ENCODE measurements around the gene CFAP100.

The CFAP100 gene

DNA sequence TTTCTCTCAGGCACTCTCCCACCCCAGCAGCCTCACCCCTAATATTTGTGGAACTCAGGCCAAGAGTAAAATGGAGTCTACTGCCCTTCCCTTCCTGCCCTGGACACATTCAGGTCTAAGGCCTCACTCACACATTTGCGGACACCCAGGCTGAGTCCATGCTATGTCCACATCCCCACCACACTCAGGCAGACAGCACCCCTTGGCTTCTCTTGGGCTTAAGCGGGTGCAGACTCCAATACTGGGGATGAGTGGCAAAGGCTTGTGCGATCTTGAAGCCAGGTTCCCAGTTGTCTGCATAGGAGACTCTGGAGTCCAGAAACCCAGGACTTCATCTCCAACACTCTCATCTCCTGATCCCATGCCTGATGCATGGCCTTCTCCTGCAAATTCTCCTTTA, 17.5 kb upstream of the CFAP100 start:
- DNase-seq = no peak

DNA sequence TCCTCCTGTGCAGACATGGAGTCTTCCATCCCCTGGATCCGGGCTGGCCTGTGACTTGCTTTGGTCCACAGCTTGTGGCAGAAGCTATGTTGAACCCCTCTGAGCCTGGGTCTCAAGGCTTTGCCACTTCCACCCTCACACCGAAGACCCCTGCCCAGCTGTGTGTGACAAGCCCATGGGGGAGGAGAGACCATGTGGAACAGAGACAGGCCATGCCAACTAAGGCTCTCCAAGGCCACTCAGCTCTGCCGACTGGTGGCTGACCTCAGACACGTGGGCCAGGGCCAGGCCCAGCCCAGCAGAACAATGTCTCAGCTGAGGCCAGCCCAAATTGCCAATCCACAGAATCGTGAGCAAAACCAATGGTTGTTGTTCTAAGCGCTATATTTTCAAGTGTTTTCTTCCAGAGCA, 16.4 kb upstream of the CFAP100 start:
- DNase-seq = no peak

DNA sequence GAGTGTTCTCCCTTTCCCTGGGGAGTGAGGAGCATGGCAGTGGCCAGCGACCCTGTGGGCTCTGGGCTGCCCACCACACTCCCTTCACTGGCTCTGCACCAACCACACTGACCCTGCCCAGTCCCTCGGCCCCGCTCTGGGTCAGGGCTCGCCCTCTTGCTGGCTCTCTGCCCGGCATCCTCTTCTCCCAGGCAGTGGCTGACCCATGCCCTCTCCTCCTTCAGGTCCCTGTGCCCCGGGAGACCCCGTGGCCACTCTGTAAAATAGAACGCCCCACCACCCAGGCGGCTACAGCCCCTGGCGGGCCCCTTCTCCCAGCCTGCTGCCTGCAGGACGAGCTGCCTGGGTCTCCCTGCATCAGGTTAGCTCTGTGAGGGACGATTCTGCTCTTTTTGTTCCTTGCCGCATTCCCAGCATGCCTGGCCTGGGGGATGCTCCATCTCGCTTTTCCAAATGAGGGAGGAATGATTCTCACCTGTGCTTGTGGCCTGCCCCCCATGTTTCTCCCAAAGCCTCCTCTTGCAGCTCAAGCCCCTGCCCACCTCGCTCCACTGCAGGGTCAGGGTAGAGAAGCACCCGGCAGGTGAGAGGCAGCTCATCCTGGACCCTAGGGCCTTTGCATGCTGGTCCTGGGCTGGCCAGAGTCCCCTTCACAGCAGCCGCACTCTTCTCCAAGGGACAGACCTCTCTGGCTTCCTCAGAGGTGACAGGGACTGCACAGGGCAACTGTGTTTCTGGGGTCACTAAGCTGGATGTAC, 14.5 kb upstream of the CFAP100 start:
- no peak for DNase-seq

DNA sequence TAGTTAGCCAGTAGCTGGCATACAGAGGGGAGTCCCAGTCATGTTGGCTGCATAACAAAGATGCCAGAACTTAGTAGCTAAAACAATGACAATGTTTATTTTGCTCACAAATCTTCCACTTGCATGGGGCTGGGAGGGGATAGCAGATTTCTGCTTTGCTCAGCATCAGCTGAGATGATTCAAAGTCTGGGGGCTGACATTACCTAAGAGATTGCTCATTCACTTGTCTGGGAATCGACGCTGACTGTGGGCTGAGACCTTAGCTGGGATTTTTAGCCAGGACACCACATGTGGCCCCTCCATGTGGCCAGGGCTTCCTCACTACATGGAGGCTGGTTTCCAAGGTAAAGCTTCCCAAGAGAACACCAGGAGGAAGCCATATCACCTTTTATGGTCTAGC, 12.7 kb upstream of the CFAP100 start:
- DNase-seq = no peak

DNA sequence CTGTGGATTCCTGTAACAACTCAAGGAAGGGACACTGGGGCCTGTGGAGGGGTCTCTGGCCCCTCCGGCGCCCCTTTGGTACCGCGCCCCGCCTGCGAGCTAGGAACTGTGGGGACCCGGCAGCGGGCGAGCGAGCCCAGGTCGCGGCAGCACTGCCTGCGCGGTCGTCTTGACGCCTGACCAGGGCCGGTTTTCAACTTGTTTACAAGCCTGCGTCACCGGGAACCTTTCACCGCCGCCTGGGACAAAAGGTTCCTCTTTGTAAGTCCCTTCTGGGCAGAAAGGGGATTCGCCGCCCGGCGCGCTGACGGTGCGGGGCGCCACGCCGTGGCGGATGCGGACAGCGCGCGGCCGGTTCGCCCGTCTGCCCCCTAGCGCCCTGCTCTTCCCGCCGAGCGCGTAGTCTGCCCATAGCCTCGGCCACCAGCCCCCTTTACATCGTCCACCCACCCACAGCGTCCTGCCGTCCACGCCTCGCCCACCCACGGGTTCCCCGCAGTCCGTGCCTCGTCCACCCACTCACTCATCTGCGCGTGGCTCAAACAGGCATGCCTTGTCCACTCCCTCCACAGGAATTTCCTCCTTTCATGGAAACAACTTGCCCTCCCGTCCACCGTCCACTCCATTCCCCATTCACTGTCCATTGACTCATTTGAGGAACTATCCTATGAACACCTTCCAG, 5.5 kb upstream of the CFAP100 start:
- DNase-seq = no peak

DNA sequence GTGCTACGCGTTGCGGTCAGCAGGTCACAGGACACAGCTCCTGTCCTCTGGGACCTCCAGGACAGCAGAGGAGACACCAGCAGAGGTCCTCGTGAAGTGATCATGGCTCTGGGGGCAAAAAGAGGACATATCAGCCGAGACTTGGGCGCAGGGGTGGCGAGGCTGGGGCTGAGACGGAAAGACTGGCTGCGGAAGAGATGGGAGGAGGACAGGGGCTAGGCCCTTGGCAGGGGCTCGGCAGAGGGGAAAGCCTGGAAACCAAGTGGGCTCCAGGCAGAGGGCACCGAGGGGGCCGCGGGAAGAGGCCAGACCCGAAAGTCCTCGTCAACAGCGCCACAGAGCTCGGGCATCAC, 4.9 kb upstream of the CFAP100 start:
- DNase-seq = no peak

DNA sequence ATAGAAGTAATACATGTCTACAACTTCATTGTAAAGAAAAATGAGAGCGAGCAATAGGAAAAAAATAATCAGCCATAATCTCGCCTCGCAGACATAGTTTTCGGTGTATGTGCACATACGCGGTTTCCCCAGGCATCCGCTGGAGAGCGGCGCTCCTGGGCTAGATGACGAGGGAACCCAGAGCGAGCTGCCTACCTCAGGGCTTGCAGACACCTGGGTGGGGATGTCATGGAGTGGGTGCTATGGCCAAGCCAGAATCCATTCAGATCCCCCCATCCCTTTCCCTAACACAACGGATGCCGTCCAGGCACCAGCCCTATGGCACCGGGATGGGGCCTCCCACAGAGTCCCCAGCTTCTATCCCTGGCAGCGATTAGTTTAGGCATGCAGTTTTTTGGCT, 4.5 kb upstream of the CFAP100 start:
- no peak for DNase-seq

DNA sequence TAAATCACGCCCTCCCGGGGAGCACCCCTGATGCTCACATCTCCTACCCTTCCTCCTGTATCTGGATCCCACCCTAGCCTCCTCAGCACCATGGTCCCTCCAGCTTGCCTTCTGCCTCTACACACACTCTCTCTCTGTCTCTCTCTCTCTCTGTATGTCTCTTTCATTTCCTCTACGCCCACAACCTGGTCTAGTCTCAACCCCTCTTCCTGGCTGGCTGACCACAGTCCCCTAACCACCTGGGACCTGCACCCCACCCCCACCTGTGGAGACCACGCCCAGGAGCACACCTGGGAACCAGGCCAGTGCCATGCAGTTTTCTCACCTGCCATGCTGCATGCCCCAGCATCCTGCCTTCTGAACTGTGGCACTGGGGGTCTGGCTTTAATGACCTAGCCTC, 4.0 kb upstream of the CFAP100 start:
- no peak for DNase-seq

DNA sequence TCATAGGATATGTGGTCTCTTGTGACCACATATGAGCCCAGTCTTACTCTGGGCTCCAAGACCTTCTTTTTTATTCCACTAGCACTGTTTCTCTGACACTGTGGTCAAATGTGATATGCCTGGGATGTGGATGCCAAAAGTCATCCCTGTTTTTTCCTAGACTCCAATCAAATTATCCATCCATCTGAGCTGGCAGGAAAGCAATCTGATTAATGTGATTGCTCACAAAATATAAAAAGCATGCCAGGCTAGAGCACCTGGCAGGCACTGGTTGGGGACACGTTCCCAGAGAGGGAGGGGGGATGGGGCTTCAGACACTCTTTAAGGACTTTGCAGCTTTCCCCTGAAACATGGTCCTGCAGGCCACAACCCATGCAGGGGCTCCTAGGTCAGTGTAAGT, 3.1 kb upstream of the CFAP100 start:
- DNase-seq = no peak

DNA sequence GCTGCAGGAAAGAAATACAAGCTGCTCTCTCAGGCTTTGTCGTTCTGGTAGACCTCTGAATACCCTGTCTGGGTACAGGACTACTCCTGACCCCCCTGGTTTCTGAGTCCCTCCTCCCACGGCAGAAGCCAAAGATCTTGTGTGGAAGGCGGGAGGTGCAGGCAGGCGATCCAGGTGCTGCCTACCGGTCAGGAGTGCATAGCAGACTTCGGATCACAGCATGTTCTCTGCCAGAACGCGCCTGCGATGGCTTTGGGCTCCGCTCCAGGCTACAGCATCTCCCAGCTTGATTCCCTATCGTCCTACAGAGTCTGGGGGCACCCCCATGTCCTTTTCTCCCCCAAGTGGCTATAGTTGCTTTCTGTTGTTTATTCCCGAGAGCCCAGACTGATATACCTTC, 2.5 kb upstream of the CFAP100 start:
- no peak for DNase-seq

DNA sequence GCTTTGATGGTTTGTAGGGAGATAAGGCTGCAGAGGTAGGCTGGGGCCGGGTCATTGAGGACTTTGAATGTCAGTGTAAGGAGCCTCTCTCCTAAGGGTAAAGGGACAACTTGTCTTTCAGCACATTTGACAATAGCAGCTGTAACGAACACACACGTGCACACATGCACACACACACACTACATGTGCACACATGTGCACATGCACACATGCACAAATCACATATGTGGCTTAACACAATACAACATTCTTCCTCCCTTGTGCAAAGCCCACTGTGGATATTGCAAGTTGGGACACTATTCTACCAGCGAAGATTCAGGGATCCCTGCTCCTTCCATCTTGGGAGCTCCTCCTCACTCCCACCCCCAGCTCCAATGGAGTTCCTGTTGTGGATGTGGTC, 1.1 kb upstream of the CFAP100 start:
- no peak for DNase-seq

DNA sequence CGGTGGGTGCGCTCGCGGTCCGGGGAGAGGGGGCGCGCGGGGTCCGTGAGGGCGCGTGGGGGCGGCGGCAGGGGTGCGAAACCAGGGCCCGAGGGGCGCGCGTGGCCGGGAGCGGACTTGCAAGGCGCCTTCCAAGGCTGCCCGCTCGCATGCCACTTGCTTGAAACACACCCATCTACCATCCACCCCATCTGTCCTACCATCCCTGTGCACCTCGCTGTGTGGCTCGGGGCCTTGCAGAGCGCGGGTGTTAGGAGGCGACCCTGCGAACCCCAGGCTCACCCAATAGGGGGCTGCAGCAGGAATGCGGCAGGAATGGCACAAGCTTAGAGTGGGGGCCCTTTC, 240 bp downstream of the CFAP100 start:
- DNase-seq = no peak

DNA sequence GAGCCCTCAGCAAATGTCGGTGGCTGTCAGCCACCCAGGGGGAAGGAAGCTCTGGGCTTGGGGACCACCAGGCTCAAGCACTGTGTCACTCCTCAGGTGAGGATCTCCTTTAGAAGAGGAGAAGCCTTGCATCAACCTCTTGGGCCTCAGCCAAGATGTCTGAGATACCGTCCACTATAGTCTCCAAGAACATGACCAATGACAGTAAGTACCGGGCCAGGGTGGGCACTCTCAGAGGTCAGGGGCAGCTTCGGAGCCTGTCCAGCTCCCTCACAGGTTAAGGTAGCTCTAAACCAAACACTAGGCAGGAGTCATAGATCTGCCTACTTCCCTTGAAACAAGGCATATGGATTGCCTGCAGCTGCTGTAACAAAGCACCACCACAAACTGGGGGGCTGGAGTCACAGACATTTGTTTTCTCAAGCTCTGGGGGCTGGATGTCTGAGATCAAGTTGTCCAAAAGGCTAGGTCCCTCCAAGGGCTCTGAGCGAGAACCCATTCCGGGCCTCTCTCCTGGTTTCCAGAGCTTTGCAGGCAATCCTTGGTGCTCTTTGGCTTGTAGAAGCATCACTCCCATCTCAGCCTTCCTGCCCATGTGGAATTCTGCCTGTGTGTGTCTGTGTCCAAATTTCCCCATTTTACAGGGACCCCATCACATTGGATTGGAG, 1.3 kb downstream of the CFAP100 start:
- no peak for DNase-seq

DNA sequence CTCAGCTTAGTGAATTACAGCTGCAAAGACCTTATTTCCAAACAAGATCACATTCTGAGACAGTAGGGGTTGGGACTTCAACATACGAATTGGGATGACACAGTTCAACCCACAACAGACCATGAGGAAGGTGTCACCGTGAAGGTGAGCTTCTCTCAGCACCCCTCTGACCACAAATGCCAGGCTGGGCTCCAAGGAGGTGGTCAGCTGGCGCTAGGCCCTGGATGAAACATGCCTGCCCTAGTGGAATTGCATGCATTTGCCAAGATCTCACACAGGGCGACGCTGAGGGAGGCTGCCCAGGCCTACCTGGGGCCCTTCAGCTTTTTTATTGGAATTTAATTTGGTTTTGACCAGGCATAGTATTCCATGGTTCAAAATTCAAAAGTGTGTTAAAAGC, 1.8 kb downstream of the CFAP100 start:
- DNase-seq = no peak

DNA sequence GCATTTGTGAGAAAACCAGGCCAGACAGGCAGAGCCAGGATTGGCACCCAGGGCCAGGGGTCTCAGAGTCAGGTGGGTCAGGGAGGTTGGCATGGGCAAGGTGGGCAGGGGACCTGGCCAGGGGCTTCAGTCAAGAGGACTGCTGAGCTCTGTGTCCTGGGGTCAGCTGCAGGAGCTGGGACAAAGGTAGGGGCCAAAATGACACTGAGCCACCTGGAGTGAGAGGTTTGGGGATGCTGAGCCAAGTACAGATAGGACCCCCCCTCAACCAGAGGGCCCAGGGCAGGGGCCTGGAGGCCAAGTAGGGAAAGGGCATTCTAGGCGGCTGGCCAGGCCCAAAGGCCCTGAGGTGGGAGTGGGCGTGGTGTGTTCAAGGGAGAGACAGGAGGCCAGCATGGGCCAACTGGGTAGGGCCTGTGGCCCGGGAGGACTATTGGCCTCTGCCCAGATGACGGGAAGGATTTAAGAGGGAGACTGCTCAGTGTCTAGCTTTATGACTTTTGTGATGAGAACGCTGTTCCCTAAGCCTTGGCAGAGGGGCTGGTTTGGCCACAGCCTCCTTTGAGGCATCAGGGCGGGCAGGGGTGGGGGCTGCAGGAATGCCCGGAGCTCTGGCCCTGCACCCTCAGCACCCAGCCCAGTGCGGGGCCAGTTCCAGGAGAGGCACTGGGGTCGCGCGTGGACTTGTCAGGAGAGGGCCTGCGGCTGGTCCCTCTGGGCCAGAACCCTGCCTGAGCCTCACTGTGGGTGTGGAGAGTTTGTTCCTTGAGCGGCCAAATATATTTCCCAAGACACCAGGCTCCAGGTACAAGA, 3.1 kb downstream of the CFAP100 start:
- DNase-seq = no peak

DNA sequence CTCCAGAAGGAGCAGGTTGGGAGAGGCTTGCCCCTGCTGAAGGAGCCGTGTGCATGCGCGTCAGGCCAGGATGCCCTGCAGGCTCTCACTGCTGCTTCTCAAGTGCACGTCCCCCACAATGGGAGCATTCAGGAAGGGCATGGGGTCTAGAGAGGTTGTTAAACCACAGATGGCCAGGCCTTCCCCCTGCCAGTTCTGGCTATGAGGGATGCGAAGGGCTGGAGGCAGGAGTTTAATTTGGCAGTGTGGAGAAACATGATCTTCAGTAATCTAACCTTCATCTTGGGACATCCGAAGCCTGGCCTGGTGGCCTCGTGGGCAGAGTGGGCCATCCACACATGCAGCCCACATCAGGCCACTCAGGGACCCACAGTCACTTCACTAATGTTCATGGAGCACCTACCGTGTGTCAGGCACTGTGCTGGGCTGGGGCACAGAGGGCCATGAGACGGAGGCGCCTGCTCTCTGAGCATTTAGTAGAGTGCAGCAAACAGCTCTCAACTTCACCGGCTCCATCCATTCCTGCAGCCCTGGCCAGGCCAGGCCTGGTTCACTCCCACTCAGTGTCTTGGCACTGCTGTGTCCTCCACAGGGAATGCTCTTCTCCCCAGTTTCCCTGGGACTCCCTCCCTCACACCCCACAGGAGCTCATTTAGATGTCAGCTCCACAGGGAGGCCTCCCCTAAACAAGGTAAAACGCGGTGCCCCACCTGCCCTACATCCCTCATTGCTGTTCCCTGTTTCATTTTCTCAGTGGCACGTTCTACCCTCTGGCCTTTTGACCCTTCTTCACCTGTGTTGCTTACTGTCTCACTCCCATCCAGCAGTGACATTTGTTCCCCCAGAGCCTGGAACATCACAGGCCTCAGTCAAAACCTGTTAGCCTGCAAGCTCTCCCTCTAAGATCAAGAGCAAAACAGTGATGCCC, 4.0 kb downstream of the CFAP100 start:
- DNase-seq = no peak

DNA sequence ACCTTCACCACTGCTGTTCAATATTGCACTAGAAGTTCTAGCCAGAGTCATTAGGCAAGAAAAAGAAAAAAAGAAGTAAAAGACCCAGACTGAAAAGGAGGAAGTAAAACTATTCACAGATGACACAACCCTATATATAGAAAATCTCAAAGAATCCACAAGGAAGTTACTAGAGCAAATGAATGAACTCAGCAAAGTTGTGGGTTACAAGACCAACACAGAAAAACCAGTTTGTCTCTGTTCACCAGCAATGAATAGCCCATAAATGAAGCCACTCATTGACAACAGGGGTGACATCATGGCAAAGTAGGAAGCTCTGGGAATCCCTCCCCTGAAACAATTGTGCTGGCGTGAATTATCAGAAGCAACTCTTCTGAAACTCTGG, 4.6 kb downstream of the CFAP100 start:
- no peak for DNase-seq

DNA sequence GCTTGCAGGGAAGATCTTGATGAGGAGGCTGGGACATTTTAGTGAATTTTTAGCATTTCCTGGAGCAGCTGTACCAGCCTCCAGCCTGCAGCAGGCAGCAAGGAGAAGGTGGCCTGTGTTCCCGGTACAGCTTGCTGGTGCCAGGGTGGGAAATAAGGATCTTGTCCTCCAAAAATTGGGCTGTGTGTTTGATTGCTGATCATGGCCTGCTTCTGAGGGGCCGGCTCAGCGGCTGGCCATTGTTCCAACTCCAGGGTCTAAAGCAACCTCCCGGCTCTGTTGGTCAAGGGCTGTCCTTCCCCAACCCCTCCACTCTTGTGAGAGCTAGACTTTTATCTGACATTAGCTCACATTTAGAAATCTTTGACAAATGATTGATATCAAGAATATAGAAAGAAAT, 5.0 kb downstream of the CFAP100 start:
- no peak for DNase-seq

DNA sequence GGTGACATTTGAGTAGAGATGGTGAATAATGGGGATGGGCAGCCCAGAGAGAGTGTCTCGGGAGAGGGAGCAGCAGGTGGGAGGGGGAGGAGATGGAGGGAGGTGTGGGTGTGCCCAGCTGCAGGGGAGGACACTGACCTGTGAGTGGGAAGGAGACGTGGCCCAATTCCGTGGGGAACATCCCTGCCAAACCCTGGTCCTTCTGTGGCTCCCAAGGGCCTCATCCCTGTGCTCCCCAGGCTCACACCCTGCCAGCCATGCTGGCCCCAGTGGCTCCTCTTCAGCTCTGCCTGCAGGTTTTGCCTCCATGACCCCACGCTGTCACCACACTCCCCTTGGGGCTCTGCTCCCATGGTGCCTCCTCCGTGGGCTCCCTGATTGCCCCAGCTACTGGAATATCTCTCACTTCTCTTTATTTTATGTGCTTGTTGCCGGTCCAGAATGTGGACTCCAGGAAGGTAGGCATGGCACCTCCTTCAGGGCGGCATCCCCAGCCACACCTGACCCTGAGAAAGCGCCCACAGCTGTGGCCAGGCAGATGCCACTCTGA, 7.0 kb downstream of the CFAP100 start:
- DNase-seq = no peak

DNA sequence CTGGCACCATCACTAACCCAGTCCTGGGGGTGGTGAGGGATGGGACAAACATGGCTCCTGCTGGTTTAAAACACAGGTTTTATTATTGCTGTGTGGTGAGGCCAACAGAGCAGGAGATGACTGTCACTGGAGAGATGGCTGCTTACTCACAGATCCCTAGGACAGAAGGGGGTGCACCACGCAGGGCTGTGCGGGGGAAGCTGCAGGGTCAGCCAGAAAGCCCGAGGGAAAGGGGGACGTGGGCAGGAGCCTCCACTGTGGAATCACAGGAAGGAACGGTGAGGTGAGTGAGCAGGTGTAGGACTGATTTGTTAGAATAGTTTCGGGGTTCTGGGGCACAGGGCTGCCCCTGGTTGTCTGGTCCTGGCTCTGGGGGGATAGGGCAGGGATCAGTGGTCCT, 7.5 kb downstream of the CFAP100 start:
- no peak for DNase-seq

DNA sequence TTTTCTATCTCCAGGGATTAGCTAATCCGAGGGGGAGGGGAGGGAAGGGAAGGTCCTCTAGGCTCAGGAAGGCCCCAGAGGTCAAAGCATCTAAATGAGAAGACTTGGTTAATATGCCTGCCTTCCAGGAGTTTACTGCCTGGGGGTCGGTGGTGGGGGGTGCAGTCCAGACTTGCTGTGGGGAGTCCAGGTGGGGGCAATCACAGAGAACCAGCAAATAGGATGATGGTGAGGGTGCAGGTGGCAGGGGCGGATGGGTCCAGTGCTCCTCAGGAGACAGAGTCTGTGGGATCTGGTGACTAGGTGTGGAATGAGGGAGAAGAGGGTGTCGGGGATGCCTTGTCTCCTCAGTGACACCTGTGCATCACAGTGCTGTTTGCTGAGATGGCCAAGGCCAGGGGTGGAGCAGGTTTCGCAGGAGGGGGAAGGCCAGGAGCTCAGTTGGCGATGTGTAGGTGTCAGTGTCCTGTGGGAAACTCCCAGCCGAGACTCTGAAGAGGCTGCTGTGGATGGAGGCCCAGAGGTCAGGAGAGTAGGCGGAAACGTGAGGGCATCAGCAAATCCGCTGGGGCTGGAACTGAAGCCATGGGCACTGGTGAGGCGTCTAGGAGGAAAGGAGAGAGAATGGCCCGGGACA, 8.1 kb downstream of the CFAP100 start:
- no peak for DNase-seq
